ENCODE data around the gene GPR162.

Gene GPR162

DNA sequence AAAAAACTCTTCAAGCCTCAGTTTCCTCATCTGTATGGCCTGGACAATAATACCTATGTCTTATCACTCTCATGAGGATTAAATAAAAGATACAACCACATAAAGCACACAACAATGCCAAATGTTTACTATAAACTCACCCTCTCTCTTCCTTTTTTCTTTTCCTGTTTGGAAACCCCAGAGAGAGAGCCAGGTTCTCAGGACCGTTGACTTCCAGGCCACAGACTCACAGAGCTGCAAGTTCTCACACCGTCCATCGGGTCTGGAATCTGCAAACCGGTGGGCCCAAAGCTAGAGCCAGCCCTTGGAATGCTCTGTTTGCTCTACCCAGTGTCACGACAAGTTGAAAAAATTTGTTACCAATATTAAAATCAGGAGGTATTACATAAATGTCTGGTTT, 36.9 kb upstream of the GPR162 start:
- Histone ChIP-seq H3F3A (ENCODE audit: control insufficient read depth, insufficient read depth) (no peaks in the 10 kb centered on the region), H3K4me2 (ENCODE audit: low read length) (no peak overlapping the region), H3K4me3 (ENCODE audit: low read length) (no peak overlapping the region), H3K9me3 (ENCODE audit: control insufficient read depth, insufficient read depth, low read length) (no peaks in the 10 kb centered on the region), H4K20me1 (ENCODE audit: control insufficient read depth, insufficient read depth, low read depth, low read length) (no peaks in the 10 kb centered on the region), H3K27me3 (ENCODE audit: control insufficient read depth, low read length) (peaks cover 13% of the 10 kb centered on the region), H3K79me2 (ENCODE audit: control insufficient read depth, low read length) (no peaks in the 10 kb centered on the region), H3K36me3 (ENCODE audit: control insufficient read depth, low read length) (no peaks in the 10 kb centered on the region), H3K27ac (ENCODE audit: low read depth, low read length) (no peak overlapping the region), H3K9me2 (replicated peaks; ENCODE audit: control insufficient read depth, low read length) (no peaks in the 10 kb centered on the region), H3K4me1 (ENCODE audit: control insufficient read depth, low read length) (no peaks in the 10 kb centered on the region)
- TF ChIP-seq EZH2phosphoT487 (IDR thresholded peaks at IDR 0.05; ENCODE audit: borderline replicate concordance, low read length) (no peak), CTCF (IDR thresholded peaks at IDR 0.05; ENCODE audit: low read depth, low read length, poor library complexity, severe bottlenecking) (no peak)

DNA sequence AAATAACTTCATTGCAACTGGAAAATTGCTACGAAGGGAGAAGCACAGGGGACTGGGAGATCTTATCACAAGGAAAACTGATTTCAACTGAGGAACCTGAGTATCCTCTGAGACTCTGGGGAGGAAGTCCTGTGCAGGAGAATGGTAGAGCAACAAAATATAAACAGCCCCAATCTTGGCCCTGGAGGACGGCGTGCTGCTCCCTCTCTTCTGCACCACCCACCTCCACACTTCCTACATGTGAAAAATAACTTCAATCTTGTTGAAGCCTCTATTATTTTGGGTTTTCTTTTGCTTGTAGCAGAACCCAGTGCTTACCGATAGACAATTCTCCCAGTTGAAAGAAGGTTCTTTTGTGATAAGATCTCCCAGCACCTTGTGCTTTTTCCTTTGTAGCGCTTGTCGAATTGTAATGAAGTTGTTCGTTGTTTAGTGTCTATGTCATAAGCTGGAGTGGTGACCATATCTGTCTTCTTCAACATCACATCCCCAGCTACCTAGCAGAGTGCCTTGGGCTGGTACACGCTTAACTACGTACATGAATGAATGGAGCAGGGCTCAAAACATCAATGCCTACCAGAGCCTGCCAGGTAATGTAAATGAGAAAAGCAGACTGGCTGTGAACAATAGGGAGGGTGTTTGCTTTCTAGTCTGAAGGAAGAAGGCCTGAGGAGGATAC, 35.1 kb upstream of the GPR162 start:
- no peaks in the 10 kb centered on the region for H3K36me3 ChIP-seq (ENCODE audit: control insufficient read depth, low read length)
- no peak overlapping the region for H3K27ac ChIP-seq (ENCODE audit: low read depth, low read length)
- no peak overlapping the region for H3K4me2 ChIP-seq (ENCODE audit: low read length)
- no peaks in the 10 kb centered on the region for H3K4me1 ChIP-seq (ENCODE audit: control insufficient read depth, low read length)
- H3F3A ChIP-seq (ENCODE audit: control insufficient read depth, insufficient read depth): no peaks in the 10 kb centered on the region
- H3K9me3 ChIP-seq (ENCODE audit: control insufficient read depth, insufficient read depth, low read length): no peaks in the 10 kb centered on the region
- H3K4me3 ChIP-seq (ENCODE audit: low read length): no peak overlapping the region
- H3K9me2 ChIP-seq (replicated peaks; ENCODE audit: control insufficient read depth, low read length): no peaks in the 10 kb centered on the region
- H4K20me1 ChIP-seq (ENCODE audit: control insufficient read depth, insufficient read depth, low read depth, low read length): no peaks in the 10 kb centered on the region
- H3K27me3 ChIP-seq (ENCODE audit: control insufficient read depth, low read length): peaks cover 21% of the 10 kb centered on the region
- no peaks in the 10 kb centered on the region for H3K79me2 ChIP-seq (ENCODE audit: control insufficient read depth, low read length)
- TF ChIP-seq CTCF (IDR thresholded peaks at IDR 0.05; ENCODE audit: low read depth, low read length, poor library complexity, severe bottlenecking) (no peak), EZH2phosphoT487 (IDR thresholded peaks at IDR 0.05; ENCODE audit: borderline replicate concordance, low read length) (no peak)

GRCh38 chr12:6787309-6787708, 34.3 kb upstream of the GPR162 start:
- Histone ChIP-seq H3K9me2 (replicated peaks; ENCODE audit: control insufficient read depth, low read length) (no peaks in the 10 kb centered on the region), H3K27ac (ENCODE audit: low read depth, low read length) (no peak overlapping the region), H3K27me3 (ENCODE audit: control insufficient read depth, low read length) (peaks cover 28% of the 10 kb centered on the region), H3K9me3 (ENCODE audit: control insufficient read depth, insufficient read depth, low read length) (no peaks in the 10 kb centered on the region), H4K20me1 (ENCODE audit: control insufficient read depth, insufficient read depth, low read depth, low read length) (no peaks in the 10 kb centered on the region), H3K4me1 (ENCODE audit: control insufficient read depth, low read length) (peaks cover 3% of the 10 kb centered on the region), H3F3A (ENCODE audit: control insufficient read depth, insufficient read depth) (no peaks in the 10 kb centered on the region), H3K4me2 (ENCODE audit: low read length) (no peak overlapping the region), H3K36me3 (ENCODE audit: control insufficient read depth, low read length) (no peaks in the 10 kb centered on the region), H3K79me2 (ENCODE audit: control insufficient read depth, low read length) (no peaks in the 10 kb centered on the region), H3K4me3 (ENCODE audit: low read length) (no peak overlapping the region)
- no peak for TF ChIP-seq EZH2phosphoT487 (IDR thresholded peaks at IDR 0.05; ENCODE audit: borderline replicate concordance, low read length)
- TF ChIP-seq CTCF (IDR thresholded peaks at IDR 0.05; ENCODE audit: low read depth, low read length, poor library complexity, severe bottlenecking): no peak
